Uterus (tissue), 4 donors: ENCODE data around the gene SPON2. TPM values are rescaled to one million over a fixed set of nuclear protein-coding genes. Genes with fewer than 3 reads are reported as not detected.
A peak's percentile ranks its signal among the peaks of the same experiment; 100 is the strongest.

ENCODE experiments used
- DNase-seq, 2 donors: peaks; one replicate each; pipeline ENCODE4 v3.0.0-alpha.2; 2019 to 2020
- H3K27ac ChIP-seq, 2 donors: fragments of 200-600 bp; sonication (generic); 1 replicate in 1 of 2; 2 replicates in 1 of 2; pipeline ENCODE4 v1.5.1; 2016 to 2018
- H3K27me3 ChIP-seq, 2 donors: fragments of 200-600 bp; sonication (generic); one replicate each; pipeline ENCODE4 v1.5.1; 2018 to 2019; ENCODE audit warnings: control low read depth in 1 of 2
- H3K36me3 ChIP-seq, 2 donors: fragments of 200-600 bp; sonication (generic); one replicate each; pipeline ENCODE4 v1.5.1; 2019; ENCODE audit warnings: control low read depth in 1 of 2
- H3K4me1 ChIP-seq, 2 donors: fragments of 200-600 bp; sonication (generic); one replicate each; pipeline ENCODE4 v1.5.1; 2018 to 2019; ENCODE audit warnings: control low read depth in 1 of 2
- H3K4me3 ChIP-seq, 2 donors: fragments of 200-600 bp; sonication (generic); 1 replicate in 1 of 2; 2 replicates in 1 of 2; pipeline ENCODE4 v1.5.1; 2018 to 2019; ENCODE audit warnings: mild to moderate bottlenecking in 1 of 2
- H3K9me3 ChIP-seq, 2 donors: fragments of 200-600 bp; sonication (generic); one replicate each; pipeline ENCODE4 v1.5.1; 2019; ENCODE audit warnings: control low read depth in 1 of 2
- CTCF ChIP-seq, 4 experiments: fragments of 200-600 bp in 2 of 4; fragments of 450-650 bp in 2 of 4; sonication (generic) in 2 of 4; IDR thresholded peaks; one replicate each; pipeline ENCODE4 v1.5.1; 2016 to 2019; ENCODE audit warnings: antibody characterized with exemption in 4 of 4, mild to moderate bottlenecking in 2 of 4, moderate library complexity in 1 of 4
- POLR2A ChIP-seq, 2 donors: fragments of 450-650 bp; IDR thresholded peaks; one replicate each; pipeline ENCODE4 v1.6.1; 2016; ENCODE audit warnings: antibody characterized with exemption in 2 of 2, mild to moderate bottlenecking in 1 of 2, moderate library complexity in 1 of 2
- intact Hi-C: fragments of 100-400 bp; cut with DNase I; formaldehyde crosslinking; loops from one replicate; pipeline ENCODE4 v1.15.1; 2023; ENCODE audit warnings: low total_unique reads
- total RNA-seq, 4 donors: library from RNA; depleted of rRNA in 3 of 4; stranded (reverse); fragments of >200 nt in 3 of 4; gene quantifications; one replicate each; pipeline versions ENCODE4 v1.1.0 to v1.2.4, GENCODE V29; 2014 to 2023
- donor health status: DM: yes; HTN: yes; CAD: no.

The SPON2 gene
- total RNA-seq, 4 donors from 2014 or later: 60.6 to 262 (median 115) TPM

GRCh38 chr4:1195109-1195671 lies 22.8 kb upstream of the SPON2 start:
- H3K4me3 ChIP-seq: no peak overlapping the region
- intact Hi-C loops: no loop called here
- no peaks in the 10 kb centered on the region for H3K9me3 ChIP-seq
- TF ChIP-seq CTCF (IDR thresholded peaks at IDR 0.05): no peak
- no peak for TF ChIP-seq POLR2A (IDR thresholded peaks at IDR 0.05)
- peak overlapping the region; percentile 93 to 99 for H3K27ac ChIP-seq
- no peaks in the 10 kb centered on the region for H3K27me3 ChIP-seq
- H3K4me1 ChIP-seq: peaks cover 5 to 35% of the 10 kb centered on the region in 2 donors
- no peaks in the 10 kb centered on the region for H3K36me3 ChIP-seq
- peak; percentile 40 to 43 for DNase-seq

GRCh38 chr4:1194010-1194900 lies 21.9 kb upstream of the SPON2 start:
- H3K27me3 ChIP-seq: no peaks in the 10 kb centered on the region
- peak overlapping the region in 1 of 2 donors; percentile 20 for H3K4me3 ChIP-seq
- no peaks in the 10 kb centered on the region for H3K36me3 ChIP-seq
- intact Hi-C loops: no loop called here
- H3K9me3 ChIP-seq: no peaks in the 10 kb centered on the region
- peaks cover 5 to 30% of the 10 kb centered on the region in 2 donors for H3K4me1 ChIP-seq
- DNase-seq: peak; percentile 82 to 88
- no peak for TF ChIP-seq POLR2A (IDR thresholded peaks at IDR 0.05)
- peak in 2 of 4 experiments; percentile 13 to 19 for TF ChIP-seq CTCF (IDR thresholded peaks at IDR 0.05)
- H3K27ac ChIP-seq: peak overlapping the region; percentile 93 to 99

GRCh38 chr4:1193206-1194009 lies 21.0 kb upstream of the SPON2 start:
- Histone ChIP-seq H3K27me3 (no peaks in the 10 kb centered on the region), H3K4me1 (peaks cover 5 to 30% of the 10 kb centered on the region in 2 donors), H3K36me3 (no peaks in the 10 kb centered on the region), H3K9me3 (no peaks in the 10 kb centered on the region), H3K4me3 (no peak overlapping the region), H3K27ac (peak overlapping the region; percentile 93 to 99)
- TF ChIP-seq POLR2A (IDR thresholded peaks at IDR 0.05): no peak
- TF ChIP-seq CTCF (IDR thresholded peaks at IDR 0.05): no peak
- DNase-seq: peak; percentile 35 to 48
- intact Hi-C loops: no loop called here

GRCh38 chr4:1192493-1193205 lies 20.3 kb upstream of the SPON2 start:
- DNase-seq: peak; percentile 39 to 44
- peaks cover 5 to 30% of the 10 kb centered on the region in 2 donors for H3K4me1 ChIP-seq
- peak overlapping the region in 1 of 2 donors; percentile 7 for H3K4me3 ChIP-seq

More at GRCh38 chr4:1192493-1193205, 20.3 kb upstream of the SPON2 start:
- no peaks in the 10 kb centered on the region for H3K9me3 ChIP-seq
- H3K27ac ChIP-seq: peak overlapping the region; percentile 93 to 99
- no peaks in the 10 kb centered on the region for H3K27me3 ChIP-seq
- intact Hi-C loops: no loop called here
- no peak for TF ChIP-seq POLR2A (IDR thresholded peaks at IDR 0.05)
- no peak for TF ChIP-seq CTCF (IDR thresholded peaks at IDR 0.05)
- no peaks in the 10 kb centered on the region for H3K36me3 ChIP-seq
